Upper lobe of left lung (tissue), 6 donors: ENCODE measurements around the gene SGCD. TPM values are rescaled to one million over a fixed set of nuclear protein-coding genes. Genes with fewer than 3 reads are reported as not detected.
A peak's percentile ranks its signal among the peaks of the same experiment; 100 is the strongest.

Experiments
- ATAC-seq, 2 donors: fragments of 200-7000 bp; cut with Tn5 transposase; one replicate each; pipeline ENCODE4 v1.9.1; 2022; ENCODE audit warnings: mild to moderate bottlenecking in 2 of 2, moderate library complexity in 2 of 2; ENCODE audit not compliant: low FRiP score in 2 of 2
- DNase-seq, 2 donors: peaks; one replicate each; pipeline ENCODE4 v3.0.0-alpha.2; 2019 to 2020
- H3K27ac ChIP-seq, 4 donors: fragments of 200-600 bp; sonication (generic); one replicate each; pipeline ENCODE4 v1.5.1; 2016 to 2019
- H3K27me3 ChIP-seq, 4 donors: fragments of 200-600 bp; sonication (generic); one replicate each; pipeline ENCODE4 v1.5.1; 2017 to 2019
- H3K36me3 ChIP-seq, 4 donors: fragments of 200-600 bp; sonication (generic); one replicate each; pipeline ENCODE4 v1.5.1; 2016 to 2019
- H3K4me1 ChIP-seq, 4 donors: fragments of 200-600 bp; sonication (generic); one replicate each; pipeline ENCODE4 v1.5.1; 2018 to 2019
- H3K4me3 ChIP-seq, 4 donors: fragments of 200-600 bp; sonication (generic); one replicate each; pipeline ENCODE4 v1.5.1; 2017 to 2019; ENCODE audit warnings: mild to moderate bottlenecking in 2 of 4, moderate library complexity in 1 of 4
- H3K9me3 ChIP-seq, 4 donors: fragments of 200-600 bp; sonication (generic); one replicate each; pipeline ENCODE4 v1.5.1; 2018 to 2019
- CTCF ChIP-seq, 6 experiments: fragments of 450-650 bp in 4 of 6; fragments of 200-600 bp in 2 of 6; sonication (generic) in 2 of 6; IDR thresholded peaks; one replicate each; pipeline ENCODE4 v1.5.1; 2016 to 2019; ENCODE audit warnings: antibody characterized with exemption in 6 of 6
- EP300 ChIP-seq, 4 donors: sonication (generic); formaldehyde crosslinking; IDR thresholded peaks; one replicate each; pipeline ENCODE4 v1.5.1; 2017; ENCODE audit warnings: antibody characterized with exemption in 4 of 4, control low read depth in 2 of 4
- POLR2A ChIP-seq, 4 donors: fragments of 450-650 bp; IDR thresholded peaks; one replicate each; pipeline ENCODE4 v1.5.1; 2016 to 2017; ENCODE audit warnings: antibody characterized with exemption in 4 of 4, mild to moderate bottlenecking in 2 of 4
- POLR2AphosphoS5 ChIP-seq, 2 donors: sonication (generic); formaldehyde crosslinking; IDR thresholded peaks; one replicate each; pipeline ENCODE4 v1.5.1; 2017; ENCODE audit warnings: antibody characterized with exemption in 2 of 2
- WGBS, 2 donors: methylation state at CpG; one replicate each; pipeline ENCODE4 v1.1.5; 2017 to 2018; 5-methylcytosine and 5-hydroxymethylcytosine counted together
- total RNA-seq, 6 donors: library from RNA; depleted of rRNA in 4 of 6; stranded (reverse); fragments of >200 nt in 4 of 6; gene quantifications; one replicate each; pipeline versions ENCODE4 v1.1.0 to v1.2.1, GENCODE V29; 2016 to 2021
- donor health status: DM: no; HTN: no; CAD: no; lungs with moderate emphysema.
- donor health status: DM: no; HTN: yes; CAD: no; lungs with severe emphysema.

SGCD gene
- total RNA-seq, 6 donors from 2014 or later, result 1.0 to 7.8 (median 1.8) TPM

- Histone ChIP-seq H3K9me3 (no peaks in the 10 kb centered on the region), H3K27me3 (no peaks in the 10 kb centered on the region), H3K36me3 (no peaks in the 10 kb centered on the region), H3K4me3 (no peak overlapping the region), H3K4me1 (no peaks in the 10 kb centered on the region), H3K27ac (no peak overlapping the region)
- no peak for ATAC-seq
- no peak for TF ChIP-seq POLR2AphosphoS5 (IDR thresholded peaks at IDR 0.05)
- TF ChIP-seq CTCF (IDR thresholded peaks at IDR 0.05), result no peak
- no peak for TF ChIP-seq EP300 (IDR thresholded peaks at IDR 0.05)
- no peak for TF ChIP-seq POLR2A (IDR thresholded peaks at IDR 0.05)
- DNase-seq, result no peak
These were observed 73.4 kb downstream of the SGCD start for GRCh38 chr5:156400231-156400986.

GRCh38 chr5:156401804-156402203 lies 74.8 kb downstream of the SGCD start:
- ATAC-seq (peak in 1 of 2 donors; percentile 4), DNase-seq (no peak)
- no peaks in the 10 kb centered on the region for H3K36me3 ChIP-seq
- TF ChIP-seq POLR2A (IDR thresholded peaks at IDR 0.05) (no peak), EP300 (IDR thresholded peaks at IDR 0.05) (no peak), CTCF (IDR thresholded peaks at IDR 0.05) (no peak), POLR2AphosphoS5 (IDR thresholded peaks at IDR 0.05) (no peak)
- H3K27me3 ChIP-seq, result no peaks in the 10 kb centered on the region
- no peak overlapping the region for H3K4me3 ChIP-seq
- no peaks in the 10 kb centered on the region for H3K9me3 ChIP-seq
- 76 to 85% methylated on average over 4 of the region's 4 CpGs for WGBS, 2 donors
- no peak overlapping the region for H3K27ac ChIP-seq
- H3K4me1 ChIP-seq, result no peaks in the 10 kb centered on the region

- Histone ChIP-seq H3K36me3 (no peaks in the 10 kb centered on the region), H3K27me3 (no peaks in the 10 kb centered on the region), H3K27ac (no peak overlapping the region), H3K9me3 (no peaks in the 10 kb centered on the region), H3K4me1 (no peaks in the 10 kb centered on the region), H3K4me3 (no peak overlapping the region)
- DNase-seq, result no peak
- peak in 1 of 2 donors; percentile 63 for ATAC-seq
- TF ChIP-seq POLR2A (IDR thresholded peaks at IDR 0.05), result no peak
- TF ChIP-seq EP300 (IDR thresholded peaks at IDR 0.05), result no peak
- no peak for TF ChIP-seq POLR2AphosphoS5 (IDR thresholded peaks at IDR 0.05)
- 77 to 84% methylated on average over 8 of the region's 8 CpGs for WGBS, 2 donors
These were observed 75.5 kb downstream of the SGCD start for GRCh38 chr5:156402387-156402921.

- Histone ChIP-seq H3K4me3 (no peak overlapping the region), H3K9me3 (no peaks in the 10 kb centered on the region), H3K4me1 (no peaks in the 10 kb centered on the region), H3K27ac (no peak overlapping the region), H3K27me3 (no peaks in the 10 kb centered on the region), H3K36me3 (no peaks in the 10 kb centered on the region)
- 64 to 69% methylated on average over 3 of the region's 3 CpGs for WGBS, 2 donors
- TF ChIP-seq POLR2AphosphoS5 (IDR thresholded peaks at IDR 0.05), result no peak
- no peak for TF ChIP-seq EP300 (IDR thresholded peaks at IDR 0.05)
- no peak for TF ChIP-seq CTCF (IDR thresholded peaks at IDR 0.05)
- no peak for TF ChIP-seq POLR2A (IDR thresholded peaks at IDR 0.05)
- ATAC-seq (no peak), DNase-seq (no peak)
These were observed 79.0 kb downstream of the SGCD start for GRCh38 chr5:156405988-156406387.

- Histone ChIP-seq H3K9me3 (no peaks in the 10 kb centered on the region), H3K4me3 (no peak overlapping the region), H3K4me1 (no peaks in the 10 kb centered on the region), H3K27me3 (no peaks in the 10 kb centered on the region), H3K27ac (no peak overlapping the region), H3K36me3 (no peaks in the 10 kb centered on the region)
- no peak for ATAC-seq
- 87 to 89% methylated on average over 3 of the region's 3 CpGs for WGBS, 2 donors
- TF ChIP-seq CTCF (IDR thresholded peaks at IDR 0.05) (no peak), POLR2AphosphoS5 (IDR thresholded peaks at IDR 0.05) (no peak)
- DNase-seq, result no peak
These were observed 80.3 kb downstream of the SGCD start for GRCh38 chr5:156407251-156407650.
